VCaP (cell line): Measurements from ENCODE around the gene NHERF1.
A peak's percentile ranks its signal among the peaks of the same experiment; 100 is the strongest.

Source experiments
- H3K27ac ChIP-seq: fragments of 450-650 bp; 2 replicates; pipeline ENCODE4 v1.5.1; 2017
- TF ChIP-seq, protein P1 (sequence below): fragments of 450-650 bp; conservative IDR thresholded peaks from 2 replicates; pipeline ENCODE4 v1.5.1; 2017; ENCODE audit warnings: mild to moderate bottlenecking, moderate library complexity

NHERF1 gene

DNA sequence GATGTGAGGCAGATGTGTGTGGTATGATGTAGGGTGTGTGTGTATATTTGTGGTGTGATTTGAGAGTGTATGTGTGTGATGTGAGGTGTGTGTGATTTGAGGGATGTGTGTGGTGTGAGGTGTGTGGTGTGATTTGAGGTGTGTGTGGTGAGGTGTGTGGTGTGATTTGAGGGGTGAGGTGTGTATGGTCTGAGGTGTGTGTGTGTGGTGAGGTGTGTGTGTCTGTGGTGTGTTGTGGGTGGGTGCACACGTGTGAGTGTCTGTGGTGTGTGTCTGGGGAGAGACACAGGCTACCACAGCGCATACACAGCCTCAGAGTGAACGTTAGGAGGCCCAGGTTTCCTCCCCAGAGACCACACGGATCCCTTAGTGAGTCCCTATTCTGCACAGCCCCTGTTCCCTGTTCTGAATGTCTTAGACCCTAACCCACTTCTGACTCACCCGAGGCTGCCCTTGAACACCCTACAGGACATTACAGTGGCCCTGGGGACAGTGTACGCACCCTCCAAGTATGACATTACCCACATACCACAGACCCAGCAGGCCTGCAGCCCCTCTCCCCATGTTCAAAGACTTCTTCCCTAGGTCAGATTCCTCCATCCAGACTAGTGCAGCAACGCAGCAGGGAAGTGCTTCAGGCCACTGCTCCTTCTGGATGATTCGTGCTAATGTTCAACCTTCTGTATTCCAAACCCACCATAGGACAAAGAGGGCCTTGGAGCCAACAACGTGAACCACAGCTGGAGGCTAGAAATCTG lies 14.9 kb upstream of the NHERF1 start:
- no peak overlapping the region for H3K27ac ChIP-seq
- TF ChIP-seq, protein P1, sequence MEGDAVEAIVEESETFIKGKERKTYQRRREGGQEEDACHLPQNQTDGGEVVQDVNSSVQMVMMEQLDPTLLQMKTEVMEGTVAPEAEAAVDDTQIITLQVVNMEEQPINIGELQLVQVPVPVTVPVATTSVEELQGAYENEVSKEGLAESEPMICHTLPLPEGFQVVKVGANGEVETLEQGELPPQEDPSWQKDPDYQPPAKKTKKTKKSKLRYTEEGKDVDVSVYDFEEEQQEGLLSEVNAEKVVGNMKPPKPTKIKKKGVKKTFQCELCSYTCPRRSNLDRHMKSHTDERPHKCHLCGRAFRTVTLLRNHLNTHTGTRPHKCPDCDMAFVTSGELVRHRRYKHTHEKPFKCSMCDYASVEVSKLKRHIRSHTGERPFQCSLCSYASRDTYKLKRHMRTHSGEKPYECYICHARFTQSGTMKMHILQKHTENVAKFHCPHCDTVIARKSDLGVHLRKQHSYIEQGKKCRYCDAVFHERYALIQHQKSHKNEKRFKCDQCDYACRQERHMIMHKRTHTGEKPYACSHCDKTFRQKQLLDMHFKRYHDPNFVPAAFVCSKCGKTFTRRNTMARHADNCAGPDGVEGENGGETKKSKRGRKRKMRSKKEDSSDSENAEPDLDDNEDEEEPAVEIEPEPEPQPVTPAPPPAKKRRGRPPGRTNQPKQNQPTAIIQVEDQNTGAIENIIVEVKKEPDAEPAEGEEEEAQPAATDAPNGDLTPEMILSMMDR: no peak

DNA sequence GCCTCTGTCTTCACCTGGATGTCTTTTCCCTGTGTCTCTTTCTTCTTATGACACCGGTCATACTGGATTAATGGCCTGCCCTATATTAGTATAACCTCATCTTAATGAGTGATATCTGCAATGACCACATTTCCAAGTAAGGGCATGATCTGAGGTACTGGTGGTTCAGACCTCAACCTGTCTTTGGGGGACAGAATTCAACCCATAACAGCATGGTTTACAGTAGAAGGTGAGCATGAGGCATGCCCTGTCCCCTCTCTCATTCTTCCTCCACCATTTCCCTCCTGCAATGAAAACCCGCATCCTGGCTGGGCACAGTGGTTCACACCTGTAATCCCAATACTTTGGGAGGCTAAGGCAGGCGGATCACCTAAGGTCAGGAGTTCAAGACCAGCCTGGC lies 14.2 kb upstream of the NHERF1 start:
- no peak overlapping the region for H3K27ac ChIP-seq
- TF ChIP-seq, protein P1: no peak

DNA sequence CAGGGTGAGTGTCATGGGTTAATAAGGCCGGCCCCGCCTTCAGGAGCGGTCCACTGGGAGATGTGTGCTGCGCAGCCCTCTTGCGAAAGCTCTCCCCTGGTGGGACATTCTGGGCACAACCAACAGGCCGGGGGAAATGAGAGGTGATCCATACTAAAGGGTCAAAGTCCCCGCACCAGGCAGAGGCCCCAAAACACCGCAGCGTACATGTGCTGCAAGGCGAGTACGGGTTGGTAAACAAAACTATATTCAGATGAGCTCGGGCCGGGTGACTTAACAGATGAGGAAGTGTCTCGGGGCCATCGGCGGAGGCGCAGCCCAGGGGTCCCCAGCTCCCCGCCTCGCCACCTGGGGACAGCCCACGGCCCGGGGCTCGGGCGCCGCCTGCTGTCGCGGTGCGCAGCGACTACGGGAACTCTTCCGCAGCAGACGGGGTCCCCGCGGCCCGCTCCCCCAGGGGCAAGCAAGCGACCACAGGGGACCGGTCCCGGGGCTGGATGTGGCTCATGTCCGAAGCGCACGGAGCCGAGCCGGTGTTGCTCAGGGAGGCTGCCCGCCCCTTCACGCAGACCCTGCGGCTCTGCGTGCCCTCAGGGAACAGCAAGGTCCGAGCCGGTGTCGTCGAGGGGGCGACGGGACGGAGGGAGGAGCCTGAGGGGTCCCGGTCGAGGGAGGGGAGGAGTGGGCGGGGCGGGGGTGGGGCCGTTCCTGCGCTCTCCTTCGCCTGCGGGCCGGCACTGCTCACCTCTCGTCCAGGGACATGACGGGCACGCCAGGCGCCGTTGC lies 11.7 kb upstream of the NHERF1 start, which contains the start of gene RAB37:
TSS of gene RAB37 (plus strand) at position 744 of the 786 bp plus-strand sequence. CDS start at position 761, 17 bp downstream.
- no peak within 1 kb of the TSS; the same call in 1 of the 2 replicates for H3K27ac ChIP-seq
- TF ChIP-seq, protein P1: peak; percentile 38

DNA sequence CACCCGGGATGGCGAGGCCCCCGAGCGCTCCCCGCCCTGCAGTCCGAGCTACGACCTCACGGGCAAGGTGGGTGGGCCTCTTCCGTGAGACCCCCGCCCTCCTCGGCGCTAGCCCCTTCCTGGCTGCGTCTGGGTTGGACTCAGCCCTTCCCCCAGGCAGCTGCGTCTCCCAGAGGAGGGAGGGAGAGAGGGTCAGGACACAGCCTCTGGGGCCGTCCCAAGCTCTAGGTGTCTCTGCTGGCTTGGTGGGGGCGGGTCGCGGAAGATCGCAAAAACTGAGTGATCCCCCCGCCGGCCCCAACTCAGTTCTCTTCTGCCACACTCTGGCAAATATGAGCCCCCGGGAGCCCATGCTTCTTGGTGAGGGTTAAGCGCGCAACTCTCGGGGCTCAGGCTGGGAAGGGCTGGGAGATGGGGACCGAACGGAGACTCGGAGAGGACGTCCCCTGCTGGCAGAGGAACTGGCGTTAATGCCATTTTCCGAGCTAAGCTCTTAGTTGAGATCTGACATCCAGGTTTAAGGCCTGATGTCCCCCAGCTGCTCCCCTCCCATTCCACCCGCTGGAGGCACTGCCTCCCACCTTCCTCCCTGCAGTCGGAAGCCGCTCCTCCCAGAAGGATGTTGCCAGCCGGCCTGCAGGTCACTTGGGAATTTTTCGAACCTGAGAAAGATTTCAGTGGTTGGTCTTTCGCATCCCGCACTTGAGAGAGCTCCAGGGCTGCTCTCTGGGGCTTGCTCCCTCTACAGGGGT lies 11.0 kb upstream of the NHERF1 start:
- no peak overlapping the region; the same call in 1 of the 2 replicates for H3K27ac ChIP-seq
- TF ChIP-seq, protein P1: peak; percentile 57

DNA sequence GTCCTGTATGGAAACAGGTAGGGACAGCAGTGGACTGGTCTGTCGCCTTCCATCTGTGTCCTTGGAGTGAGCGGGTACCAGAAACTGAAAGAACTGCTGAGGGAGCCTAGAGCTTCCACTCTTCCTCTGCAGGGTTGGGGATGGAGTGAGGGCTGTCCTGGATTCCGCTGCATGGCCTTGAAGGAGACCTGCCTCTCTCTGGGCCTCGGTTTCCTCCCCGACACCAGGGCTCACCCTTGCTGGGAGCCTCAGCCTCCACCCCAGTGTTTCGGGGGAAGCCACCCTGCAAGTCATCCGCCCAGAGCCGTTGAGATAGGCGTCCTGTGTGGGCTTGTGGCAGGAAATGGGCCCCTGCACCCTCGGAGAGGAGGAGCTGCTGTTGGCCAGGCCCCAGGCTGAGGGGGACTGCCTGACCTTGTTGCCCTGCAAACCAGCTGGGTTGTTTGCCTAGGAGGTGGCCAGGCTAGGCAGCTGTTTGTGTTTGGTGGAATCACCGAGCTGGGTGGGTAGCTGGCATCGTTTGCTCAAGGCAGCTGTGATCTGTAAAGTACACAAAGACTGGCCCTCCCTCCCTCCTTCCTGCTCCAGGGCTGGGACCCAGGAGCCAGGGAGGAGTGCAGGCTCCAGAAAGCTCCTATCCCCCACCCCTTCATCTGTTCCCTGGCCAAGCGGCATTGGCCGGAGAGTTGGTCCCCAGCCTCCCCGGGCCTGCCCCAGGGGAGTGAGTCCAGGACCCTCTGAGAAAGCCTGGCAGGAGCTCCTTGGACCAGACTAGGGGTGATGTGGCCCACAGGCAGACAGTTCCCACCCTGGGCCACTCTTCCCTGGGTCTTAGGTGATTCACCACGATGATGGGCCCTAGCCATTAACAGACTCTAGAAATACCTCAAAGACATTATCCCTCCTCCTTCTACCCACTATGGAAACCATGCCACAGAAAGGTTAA lies 10.1 kb upstream of the NHERF1 start:
- TF ChIP-seq, protein P1: no peak
- no peak overlapping the region for H3K27ac ChIP-seq

DNA sequence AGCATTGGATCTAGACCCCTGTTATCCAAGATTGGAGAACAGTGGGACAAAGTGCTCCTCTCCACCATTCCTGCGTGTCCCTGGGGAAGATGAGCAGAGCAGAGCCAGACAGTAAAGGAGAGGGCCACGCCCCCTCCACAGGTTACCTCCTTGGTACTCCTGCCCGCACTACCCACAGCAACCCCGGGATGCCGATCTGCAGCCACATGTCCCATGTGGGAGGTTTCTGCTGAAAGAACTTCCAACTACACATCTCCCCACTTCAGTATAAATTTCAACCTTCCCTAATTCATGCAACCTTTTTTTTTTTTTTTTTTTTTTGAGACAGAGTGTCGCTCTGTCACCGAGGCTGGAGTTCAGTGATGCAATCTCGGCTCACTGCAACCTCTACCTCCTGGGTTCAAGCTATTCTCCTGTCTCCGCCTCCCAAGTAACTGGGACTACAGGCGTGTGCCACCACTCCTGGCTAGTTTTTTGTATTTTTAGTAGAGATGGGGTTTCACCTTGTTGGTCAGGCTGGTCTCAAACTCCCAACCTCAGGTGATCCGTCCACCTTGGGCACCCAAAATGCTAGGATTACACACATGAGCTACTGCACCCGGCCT lies 9.1 kb upstream of the NHERF1 start:
- H3K27ac ChIP-seq: no peak overlapping the region
- TF ChIP-seq, protein P1: no peak
